Pancreas (tissue), 10 donors: Measurements from ENCODE around the gene BBS1. TPM values are rescaled to one million over a fixed set of nuclear protein-coding genes. Genes with fewer than 3 reads are reported as not detected.

Experiments used
- ATAC-seq, 4 donors: fragments of 200-7000 bp; cut with Tn5 transposase; one replicate each; pipeline versions ENCODE4 v1.8.0 to v1.9.1; 2020; ENCODE audit warnings: mild to moderate bottlenecking in 4 of 4, moderate library complexity in 4 of 4
- DNase-seq, 6 donors: peaks; one replicate each; pipeline ENCODE4 v3.0.0-alpha.2; 2020
- FAIRE-seq: peaks from 2 replicates; lab custom pipeline; 2012; peaks lifted over from hg19 to GRCh38; lab: Jason Lieb, UNC
- H3K27ac ChIP-seq, 4 donors: fragments of 200-600 bp; sonication (generic); 1 replicate in 3 of 4; 2 replicates in 1 of 4; pipeline versions ENCODE4 v1.5.0 to v1.8.0; 2020
- H3K27me3 ChIP-seq, 4 donors: fragments of 200-600 bp; one replicate each; pipeline ENCODE4 v1.8.0; 2021
- H3K36me3 ChIP-seq, 3 donors: fragments of 200-600 bp; sonication (generic) in 1 of 3; one replicate each; pipeline versions ENCODE4 v1.5.0 to v1.8.0; 2020 to 2021
- H3K4me1 ChIP-seq, 3 donors: fragments of 200-600 bp; one replicate each; pipeline ENCODE4 v1.8.0; 2021
- H3K4me3 ChIP-seq, 4 donors: fragments of 200-600 bp; sonication (generic) in 2 of 4; one replicate each; pipeline versions ENCODE4 v1.5.0 to v1.8.0; 2020 to 2021
- H3K9me3 ChIP-seq, 4 donors: fragments of 200-600 bp; one replicate each; pipeline ENCODE4 v1.8.0; 2021
- CTCF ChIP-seq, 4 donors: fragments of 200-600 bp; sonication (generic) in 3 of 4; IDR thresholded peaks; one replicate each; pipeline versions ENCODE4 v1.5.0 to v1.8.0; 2021; ENCODE audit warnings: antibody characterized with exemption in 4 of 4
- WGBS, 2 donors: extraction: QIAGEN DNeasy Blood & Tissue Kit; methylation state at CpG; one replicate each; pipeline ENCODE4 v1.1.7; 2013; 5-methylcytosine and 5-hydroxymethylcytosine counted together
- intact Hi-C, 3 donors: fragments of 100-400 bp; cut with DNase I; formaldehyde crosslinking; loops; one replicate each; pipeline versions ENCODE4 v1.11.1 to v1.14.2; 2022
- polyA plus RNA-seq, 2 donors: library from polyadenylated mRNA; stranded (reverse); fragments of 200-250 nt; gene quantifications; one replicate each; pipeline ENCODE4 v1.2.3, GENCODE V29; 2013
- total RNA-seq, 6 donors: library from RNA; stranded (reverse); fragmentation: NEBNext Ultra II Directional in 4 of 6; extraction: Animal tissue kit (Norgen Biotek cat#: 25700) in 4 of 6; gene quantifications; one replicate each; pipeline versions ENCODE4 v1.2.1 to v1.2.4, GENCODE V29; 2021 to 2023
- donor health status: healthy with polysubstance abuse.
- donor health status: DM: no; HTN: no; CAD: no; lungs with moderate emphysema.
- donor health status: DM: no; HTN: no; CAD: no.
- donor health status: control.
- donor health status: control.
- donor health status: Bipolar disorder and iron deficiency.
- donor health status: DM: yes; HTN: yes; CAD: no.
- donor health status: DM: no; HTN: no; CAD: no.
- donor health status: DM: no; HTN: no; CAD: no.
- donor health status: DM: yes; HTN: yes; CAD: no.

BBS1 gene
- total and polyA plus RNA-seq, 8 donors = 19.1 to 31.9 (median 22.1) TPM

GRCh38 chr11:66480117-66480938 is 30.1 kb upstream of the BBS1 start, which contains the start of gene DPP3:
Gene DPP3 (plus strand): TSS chr11:66480434. CDS start chr11:66482201, 1,767 bp downstream.
- Histone ChIP-seq H3K4me3 (peak within 1 kb of the TSS; percentile 47 to 70 (median 58)), H3K9me3 (no peaks in the 10 kb centered on the region), H3K4me1 (peaks cover 0 to 10% (median 0%) of the 10 kb centered on the region in 3 donors), H3K36me3 (peaks cover 0 to 4% (median 0%) of the 10 kb centered on the region in 3 donors), H3K27ac (peak within 1 kb of the TSS; percentile 85 to 91 (median 90)), H3K27me3 (no peaks in the 10 kb centered on the region)
- intact Hi-C loops = no loop called here
- WGBS, 2 donors = 0% methylated on average over 62 of the region's 62 CpGs
- DNase-seq (peak; percentile 97 to 99 (median 98)), FAIRE-seq (no peak), ATAC-seq (peak; percentile 92 to 97 (median 94))
- no peak for TF ChIP-seq CTCF (IDR thresholded peaks at IDR 0.05)

- 81 to 89% methylated on average over 7 of the region's 7 CpGs for WGBS, 2 donors
These were observed 25.5 kb upstream of the BBS1 start for GRCh38 chr11:66484806-66485380.

GRCh38 chr11:66488957-66489356 is 21.5 kb upstream of the BBS1 start:
- Histone ChIP-seq H3K36me3 (peaks cover 0 to 9% (median 0%) of the 10 kb centered on the region in 3 donors), H3K4me1 (no peaks in the 10 kb centered on the region), H3K27me3 (no peaks in the 10 kb centered on the region), H3K27ac (no peak overlapping the region), H3K9me3 (no peaks in the 10 kb centered on the region), H3K4me3 (no peak overlapping the region)
- WGBS, 2 donors = 93 to 94% methylated on average over 6 to 10 of the region's 10 CpGs
- ATAC-seq (no peak), DNase-seq (no peak), FAIRE-seq (no peak)
- intact Hi-C loops = no loop called here
- TF ChIP-seq CTCF (IDR thresholded peaks at IDR 0.05) = no peak

More at GRCh38 chr11:66484806-66485380, 25.5 kb upstream of the BBS1 start:
- ATAC-seq (no peak), FAIRE-seq (no peak), DNase-seq (no peak)
- intact Hi-C loops = no loop called here
- no peak overlapping the region for H3K4me3 ChIP-seq
- H3K36me3 ChIP-seq = peaks cover 0 to 4% (median 0%) of the 10 kb centered on the region in 3 donors
- no peak for TF ChIP-seq CTCF (IDR thresholded peaks at IDR 0.05)
- no peak overlapping the region for H3K27ac ChIP-seq
- peaks cover 0 to 5% (median 0%) of the 10 kb centered on the region in 3 donors for H3K4me1 ChIP-seq
- H3K9me3 ChIP-seq = no peaks in the 10 kb centered on the region
- no peaks in the 10 kb centered on the region for H3K27me3 ChIP-seq

DNA sequence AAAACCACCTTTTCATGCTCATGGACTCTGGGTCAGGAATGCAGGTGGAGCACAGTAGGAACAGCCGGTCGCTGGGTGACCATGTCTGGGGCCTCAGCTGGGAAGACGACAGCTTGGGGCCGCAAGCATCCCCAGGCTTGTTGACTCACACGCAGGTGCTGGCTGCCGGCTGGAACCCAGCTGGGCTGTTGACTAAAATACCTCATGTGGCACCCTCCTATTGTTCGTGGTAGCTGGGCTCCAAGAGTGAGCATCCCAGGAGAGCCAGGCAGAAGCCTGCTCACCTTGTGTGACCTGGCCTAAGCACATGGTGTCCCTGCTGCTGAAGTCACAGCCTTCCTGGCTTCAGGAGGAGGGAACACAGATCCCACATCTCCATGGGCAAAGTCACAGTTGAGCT is 20.8 kb upstream of the BBS1 start:
- no peak for DNase-seq
- H3K36me3 ChIP-seq = peaks cover 0 to 9% (median 0%) of the 10 kb centered on the region in 3 donors

More for the DNA sequence above, 20.8 kb upstream of the BBS1 start:
- intact Hi-C loops = no loop called here
- no peaks in the 10 kb centered on the region for H3K4me1 ChIP-seq
- ATAC-seq (no peak), FAIRE-seq (no peak)
- no peak for TF ChIP-seq CTCF (IDR thresholded peaks at IDR 0.05)
- no peaks in the 10 kb centered on the region for H3K9me3 ChIP-seq
- 87 to 95% methylated on average over 6 to 7 of the region's 7 CpGs for WGBS, 2 donors
- H3K4me3 ChIP-seq = no peak overlapping the region
- no peaks in the 10 kb centered on the region for H3K27me3 ChIP-seq
- no peak overlapping the region for H3K27ac ChIP-seq
